Ectodermal cell (in vitro differentiated cells): ENCODE measurements around the gene SINHCAF.
"Not testable (repeated sequence)": the region's sequence is repeated elsewhere in the genome, so short reads cannot be mapped to it uniquely, and the experiment has no call there.

ENCODE experiments used
- H3K27ac ChIP-seq: 2 replicates; pipeline ENCODE4 v1.7.0; 2013; ENCODE audit warnings: mild to moderate bottlenecking, low read depth, low read length; ENCODE audit not compliant: insufficient read depth, poor library complexity, severe bottlenecking
- H3K27me3 ChIP-seq: 2 replicates; pipeline ENCODE4 v1.7.0; 2013; ENCODE audit warnings: mild to moderate bottlenecking, low read length; ENCODE audit not compliant: insufficient read depth, control insufficient read depth, poor library complexity, severe bottlenecking
- H3K36me3 ChIP-seq: one replicate; pipeline ENCODE4 v1.7.0; 2013; ENCODE audit warnings: low read length; ENCODE audit not compliant: control insufficient read depth, insufficient read depth
- H3K4me1 ChIP-seq: one replicate; pipeline ENCODE4 v1.7.0; 2013; ENCODE audit warnings: low read length; ENCODE audit not compliant: control insufficient read depth, insufficient read depth
- H3K4me3 ChIP-seq: 2 replicates; pipeline ENCODE4 v1.7.0; 2013; ENCODE audit warnings: low read depth, low read length, control low read depth; ENCODE audit not compliant: insufficient read depth
- H3K9me3 ChIP-seq: 2 replicates; pipeline ENCODE4 v1.7.0; 2013; ENCODE audit warnings: mild to moderate bottlenecking, low read length, moderate library complexity; ENCODE audit not compliant: control insufficient read depth
- WGBS, 2 experiments: methylation state at CpG; one replicate each; pipeline ENCODE4 v1.1.7; 2013; ENCODE audit warnings: missing lambda C conversion rate in 2 of 2; 5-methylcytosine and 5-hydroxymethylcytosine counted together

Gene SINHCAF

GRCh38 chr12:31289441-31289840 lies 36.5 kb downstream of the SINHCAF start:
- H3K27ac ChIP-seq: no peak overlapping the region
- 96 to 100% methylated on average over 2 of the region's 2 CpGs for WGBS, 2 experiments
- no peaks in the 10 kb centered on the region for H3K9me3 ChIP-seq
- H3K36me3 ChIP-seq: peaks cover 61% of the 10 kb centered on the region
- no peak overlapping the region for H3K4me3 ChIP-seq
- no peaks in the 10 kb centered on the region for H3K4me1 ChIP-seq
- H3K27me3 ChIP-seq: no peaks in the 10 kb centered on the region

- Histone ChIP-seq H3K9me3 (no peaks in the 10 kb centered on the region), H3K4me3 (no peak overlapping the region), H3K36me3 (peaks cover 58% of the 10 kb centered on the region), H3K4me1 (no peaks in the 10 kb centered on the region), H3K27me3 (no peaks in the 10 kb centered on the region), H3K27ac (no peak overlapping the region)
- 93% methylated on average over 1 to 2 of the region's 2 CpGs for WGBS, 2 experiments
Observed at GRCh38 chr12:31288381-31288780, 37.6 kb downstream of the SINHCAF start.

DNA sequence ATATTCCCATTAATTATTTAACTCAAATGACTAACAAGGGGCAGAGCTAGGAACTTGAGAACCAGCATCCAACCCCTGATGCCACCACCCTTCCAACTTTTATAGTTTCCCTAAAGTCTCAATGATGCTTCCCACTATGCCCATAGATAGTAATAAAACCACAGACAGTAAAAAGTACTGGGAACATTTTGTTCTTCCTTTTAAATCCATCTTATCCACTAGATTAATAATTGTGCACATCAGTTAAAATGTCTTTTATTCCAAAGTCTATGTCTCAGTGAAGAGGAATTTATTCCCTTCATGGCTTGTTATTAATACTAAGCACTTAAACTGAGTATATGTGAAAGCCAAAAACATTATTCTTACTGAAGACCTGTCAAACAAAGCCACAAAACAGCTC lies 45.8 kb downstream of the SINHCAF start:
- Histone ChIP-seq H3K36me3 (peaks cover 8% of the 10 kb centered on the region), H3K4me3 (no peak overlapping the region), H3K9me3 (no peaks in the 10 kb centered on the region), H3K27ac (no peak overlapping the region), H3K4me1 (peaks cover 11% of the 10 kb centered on the region), H3K27me3 (no peaks in the 10 kb centered on the region)

- peaks cover 5% of the 10 kb centered on the region for H3K36me3 ChIP-seq
- H3K27ac ChIP-seq: peak overlapping the region; percentile 38
Observed at GRCh38 chr12:31279390-31279924, 46.5 kb downstream of the SINHCAF start.

GRCh38 chr12:31278832-31279231 lies 47.1 kb downstream of the SINHCAF start:
- 0 to 24% methylated on average over 1 of the region's 1 CpG for WGBS, 2 experiments
- Histone ChIP-seq H3K9me3 (no peaks in the 10 kb centered on the region), H3K36me3 (peaks cover 6% of the 10 kb centered on the region), H3K27me3 (no peaks in the 10 kb centered on the region), H3K4me3 (no peak overlapping the region), H3K4me1 (peaks cover 11% of the 10 kb centered on the region), H3K27ac (peak overlapping the region; percentile 38)

More at GRCh38 chr12:31279390-31279924, 46.5 kb downstream of the SINHCAF start:
- H3K9me3 ChIP-seq: no peaks in the 10 kb centered on the region
- 86 to 87% methylated on average over 8 of the region's 8 CpGs for WGBS, 2 experiments
- no peak overlapping the region for H3K4me3 ChIP-seq
- no peaks in the 10 kb centered on the region for H3K27me3 ChIP-seq
- H3K4me1 ChIP-seq: peaks cover 11% of the 10 kb centered on the region

DNA sequence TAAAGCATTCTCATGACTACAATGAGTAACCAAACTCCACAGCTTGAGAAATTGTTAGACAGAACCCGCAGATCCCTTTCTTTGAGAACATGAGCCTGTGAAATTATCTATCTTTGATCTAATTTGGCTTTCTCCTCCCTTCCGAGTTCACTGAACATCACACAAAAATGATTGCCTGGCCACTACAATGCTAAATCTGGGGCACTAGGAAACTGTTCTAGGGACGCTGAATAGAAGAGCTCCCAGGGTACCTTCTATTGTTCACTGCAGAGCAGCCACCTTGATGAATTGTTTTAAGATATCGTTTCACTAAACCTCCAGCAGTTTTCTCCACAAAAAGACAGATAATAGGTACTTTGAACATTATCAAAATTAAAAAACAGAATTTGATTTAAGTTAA lies 47.5 kb downstream of the SINHCAF start:
- Histone ChIP-seq H3K4me1 (peaks cover 11% of the 10 kb centered on the region), H3K27ac (peak overlapping the region; percentile 38), H3K36me3 (peaks cover 6% of the 10 kb centered on the region), H3K4me3 (no peak overlapping the region), H3K9me3 (no peaks in the 10 kb centered on the region), H3K27me3 (no peaks in the 10 kb centered on the region)
- 67 to 70% methylated on average over 4 of the region's 4 CpGs for WGBS, 2 experiments

DNA sequence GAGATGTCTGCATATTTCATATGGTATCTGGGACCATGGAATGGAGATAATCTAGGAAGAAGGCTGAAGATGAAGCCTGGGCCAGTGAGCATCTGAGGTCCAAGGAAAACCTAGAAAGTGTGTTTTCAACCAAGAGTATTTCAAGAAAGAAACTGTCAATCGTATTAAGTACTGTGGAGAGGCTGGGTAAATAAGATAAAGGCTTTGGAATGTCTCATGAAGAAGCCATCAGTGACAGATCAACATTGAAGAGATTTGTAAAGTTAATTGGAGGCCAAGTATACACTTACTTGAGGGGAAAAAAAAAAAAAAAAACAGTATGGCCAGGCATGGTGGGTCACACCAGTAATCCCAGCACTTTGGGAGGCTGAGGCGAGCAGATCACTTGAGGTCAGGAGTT lies 48.9 kb downstream of the SINHCAF start:
- 93 to 96% methylated on average over 2 of the region's 2 CpGs for WGBS, 2 experiments

GRCh38 chr12:31275491-31275890 lies 50.5 kb downstream of the SINHCAF start:
- Histone ChIP-seq H3K27me3 (no peaks in the 10 kb centered on the region), H3K27ac (no peak overlapping the region), H3K4me3 (no peak overlapping the region), H3K9me3 (no peaks in the 10 kb centered on the region), H3K36me3 (peaks cover 6% of the 10 kb centered on the region), H3K4me1 (peaks cover 11% of the 10 kb centered on the region)
- 92 to 98% methylated on average over 2 of the region's 2 CpGs for WGBS, 2 experiments

More for the DNA sequence above, 48.9 kb downstream of the SINHCAF start:
- H3K9me3 ChIP-seq: no peaks in the 10 kb centered on the region
- peaks cover 6% of the 10 kb centered on the region for H3K36me3 ChIP-seq
- no peak overlapping the region for H3K4me3 ChIP-seq
- no peak overlapping the region for H3K27ac ChIP-seq
- no peaks in the 10 kb centered on the region for H3K27me3 ChIP-seq
- peaks cover 11% of the 10 kb centered on the region for H3K4me1 ChIP-seq

DNA sequence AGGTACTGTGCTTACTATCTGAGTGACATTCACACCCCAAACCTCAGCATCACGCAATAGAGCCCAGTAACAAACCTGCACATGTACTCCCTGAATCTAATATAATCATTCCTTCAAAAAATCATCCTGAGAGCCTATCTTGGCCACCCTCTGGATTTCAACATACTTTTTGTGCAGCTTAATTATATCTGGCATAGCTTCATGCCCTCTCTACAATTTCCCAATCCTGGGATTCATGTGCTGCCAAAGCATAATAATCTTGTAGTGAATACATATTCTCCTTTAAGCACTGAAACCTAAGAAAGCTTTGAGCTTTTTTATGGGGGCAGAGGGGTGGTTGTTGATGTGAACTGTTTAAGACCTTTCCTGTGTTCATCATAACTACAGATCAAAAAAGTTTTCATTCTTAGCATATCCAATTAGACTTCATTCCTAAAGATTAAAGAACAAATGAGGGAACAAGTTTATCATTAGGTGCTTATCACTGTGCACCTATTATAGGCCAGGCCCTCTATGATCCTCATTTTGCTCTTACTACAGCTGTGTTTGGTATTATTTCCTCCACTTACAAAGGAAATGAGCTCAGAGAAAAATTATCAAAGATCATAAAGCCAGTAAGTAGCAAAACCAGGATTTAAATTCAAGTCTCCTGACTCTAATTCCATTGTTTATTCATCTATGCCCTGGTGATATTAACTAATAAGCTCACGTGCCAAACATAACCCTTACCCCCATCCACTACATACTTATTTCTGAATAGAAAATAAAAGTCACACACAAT lies 51.2 kb downstream of the SINHCAF start:
- Histone ChIP-seq H3K27me3 (no peaks in the 10 kb centered on the region), H3K27ac (no peak overlapping the region), H3K9me3 (no peaks in the 10 kb centered on the region), H3K36me3 (peaks cover 6% of the 10 kb centered on the region), H3K4me3 (no peak overlapping the region), H3K4me1 (peaks cover 10% of the 10 kb centered on the region)
- 93 to 94% methylated on average over 2 of the region's 2 CpGs for WGBS, 2 experiments

DNA sequence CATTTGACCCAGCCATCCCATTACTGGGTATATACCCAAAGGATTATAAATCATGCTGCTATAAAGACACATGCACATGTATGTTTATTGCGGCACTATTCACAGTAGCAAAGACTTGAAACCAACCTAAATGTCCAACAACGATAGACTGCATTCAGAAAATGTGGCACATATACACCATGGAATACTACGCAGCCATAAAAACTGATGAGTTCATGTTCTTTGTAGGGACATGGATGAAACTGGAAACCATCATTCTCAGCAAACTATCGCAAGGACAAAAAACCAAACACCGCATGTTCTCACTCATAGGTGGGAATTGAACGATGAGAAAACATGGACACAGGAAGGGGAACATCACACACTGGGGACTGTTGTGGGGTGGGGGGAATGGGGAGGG lies 52.2 kb downstream of the SINHCAF start:
- 92 to 98% methylated on average over 5 to 6 of the region's 6 CpGs for WGBS, 2 experiments
- H3K36me3 ChIP-seq, H3K9me3 ChIP-seq, H3K27me3 ChIP-seq, H3K4me1 ChIP-seq, H3K27ac ChIP-seq, H3K4me3 ChIP-seq: not testable (repeated sequence)
